WERI-Rb-1 (cell line): ENCODE data around the gene GDPD5.
A peak's percentile ranks its signal among the peaks of the same experiment; 100 is the strongest.

Source experiments
- DNase-seq: peaks from one replicate; pipeline ENCODE4 v3.0.0-alpha.2; 2020
- H3K27ac ChIP-seq: fragments of 250-450 bp; sonication (Bioruptor Pico); 2 replicates; pipeline ENCODE4 v1.5.1; 2020; ENCODE audit warnings: mild to moderate bottlenecking, moderate library complexity
- H3K27me3 ChIP-seq: fragments of 250-450 bp; sonication (Bioruptor Pico); 2 replicates; pipeline ENCODE4 v1.5.1; 2021; ENCODE audit warnings: mild to moderate bottlenecking, low read depth, moderate library complexity; ENCODE audit not compliant: insufficient read depth, severe bottlenecking
- H3K36me3 ChIP-seq: fragments of 250-450 bp; sonication (Bioruptor Pico); 2 replicates; pipeline ENCODE4 v1.5.1; 2020; ENCODE audit warnings: mild to moderate bottlenecking, moderate library complexity
- H3K4me3 ChIP-seq: 2 replicates; pipeline ENCODE4 v1.5.1; 2011; ENCODE audit warnings: low read depth, mild to moderate bottlenecking, control low read depth, low read length
- H3K9me3 ChIP-seq: fragments of 250-450 bp; sonication (Bioruptor Pico); 2 replicates; pipeline ENCODE4 v1.5.1; 2021; ENCODE audit warnings: mild to moderate bottlenecking, moderate library complexity; ENCODE audit not compliant: severe bottlenecking
- TF ChIP-seq, protein P1 (sequence below): IDR thresholded peaks from 2 replicates; pipeline ENCODE4 v1.5.1; 2011; ENCODE audit warnings: low read depth, mild to moderate bottlenecking, control low read depth, inconsistent platforms, low read length

Gene GDPD5

DNA sequence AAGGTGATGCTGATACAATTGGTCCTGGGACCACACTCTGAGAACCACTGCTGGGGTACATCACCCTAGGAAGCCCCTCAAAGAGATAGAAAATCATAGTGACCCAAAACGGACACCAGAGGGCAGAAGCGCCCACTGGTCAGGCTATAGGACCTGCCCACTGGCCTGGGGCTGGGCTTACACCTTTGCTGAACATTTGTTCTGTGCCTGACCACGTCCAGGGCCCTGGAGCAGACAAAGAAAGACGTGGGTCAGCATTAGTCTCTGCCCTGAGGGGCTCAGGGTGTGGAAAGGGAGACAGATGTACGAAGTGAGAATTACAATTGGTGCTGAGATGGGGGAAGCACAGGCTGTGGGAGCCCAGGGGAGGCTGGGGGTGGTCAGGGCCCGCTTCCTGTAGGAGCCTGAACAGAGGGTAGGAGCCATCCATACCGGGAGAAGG is 21.9 kb upstream of the GDPD5 start:
- H3K9me3 ChIP-seq, result peaks cover 2% of the 10 kb centered on the region
- peak overlapping the region; percentile 66 for H3K27ac ChIP-seq
- TF ChIP-seq, protein P1, sequence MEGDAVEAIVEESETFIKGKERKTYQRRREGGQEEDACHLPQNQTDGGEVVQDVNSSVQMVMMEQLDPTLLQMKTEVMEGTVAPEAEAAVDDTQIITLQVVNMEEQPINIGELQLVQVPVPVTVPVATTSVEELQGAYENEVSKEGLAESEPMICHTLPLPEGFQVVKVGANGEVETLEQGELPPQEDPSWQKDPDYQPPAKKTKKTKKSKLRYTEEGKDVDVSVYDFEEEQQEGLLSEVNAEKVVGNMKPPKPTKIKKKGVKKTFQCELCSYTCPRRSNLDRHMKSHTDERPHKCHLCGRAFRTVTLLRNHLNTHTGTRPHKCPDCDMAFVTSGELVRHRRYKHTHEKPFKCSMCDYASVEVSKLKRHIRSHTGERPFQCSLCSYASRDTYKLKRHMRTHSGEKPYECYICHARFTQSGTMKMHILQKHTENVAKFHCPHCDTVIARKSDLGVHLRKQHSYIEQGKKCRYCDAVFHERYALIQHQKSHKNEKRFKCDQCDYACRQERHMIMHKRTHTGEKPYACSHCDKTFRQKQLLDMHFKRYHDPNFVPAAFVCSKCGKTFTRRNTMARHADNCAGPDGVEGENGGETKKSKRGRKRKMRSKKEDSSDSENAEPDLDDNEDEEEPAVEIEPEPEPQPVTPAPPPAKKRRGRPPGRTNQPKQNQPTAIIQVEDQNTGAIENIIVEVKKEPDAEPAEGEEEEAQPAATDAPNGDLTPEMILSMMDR, result peak; percentile 81
- no peaks in the 10 kb centered on the region for H3K36me3 ChIP-seq
- DNase-seq, result peak; percentile 83
- no peaks in the 10 kb centered on the region for H3K27me3 ChIP-seq
- no peak overlapping the region for H3K4me3 ChIP-seq

DNA sequence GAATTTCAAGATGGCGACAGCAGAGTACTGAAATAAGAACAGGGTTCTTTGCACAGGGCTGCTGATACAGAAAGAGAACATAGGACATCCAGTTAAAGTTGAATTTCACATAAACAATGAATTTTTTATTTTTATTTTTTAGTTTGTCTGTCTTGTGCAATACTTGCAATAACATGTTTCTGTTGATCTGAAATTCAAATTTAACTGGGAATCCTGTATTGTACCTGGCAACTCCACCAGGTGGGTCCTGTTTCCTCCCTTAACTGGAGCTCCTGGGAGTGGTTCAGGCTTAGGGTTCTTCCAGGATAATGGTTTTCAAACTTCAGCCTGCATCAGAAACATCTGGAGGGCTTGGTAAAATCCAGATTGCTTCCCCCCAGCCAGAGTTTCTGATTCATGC is 21.4 kb upstream of the GDPD5 start:
- H3K9me3 ChIP-seq, result peaks cover 2% of the 10 kb centered on the region
- DNase-seq, result no peak
- no peak overlapping the region for H3K4me3 ChIP-seq
- no peak overlapping the region for H3K27ac ChIP-seq
- TF ChIP-seq, protein P1, result no peak
- no peaks in the 10 kb centered on the region for H3K27me3 ChIP-seq
- H3K36me3 ChIP-seq, result no peaks in the 10 kb centered on the region

DNA sequence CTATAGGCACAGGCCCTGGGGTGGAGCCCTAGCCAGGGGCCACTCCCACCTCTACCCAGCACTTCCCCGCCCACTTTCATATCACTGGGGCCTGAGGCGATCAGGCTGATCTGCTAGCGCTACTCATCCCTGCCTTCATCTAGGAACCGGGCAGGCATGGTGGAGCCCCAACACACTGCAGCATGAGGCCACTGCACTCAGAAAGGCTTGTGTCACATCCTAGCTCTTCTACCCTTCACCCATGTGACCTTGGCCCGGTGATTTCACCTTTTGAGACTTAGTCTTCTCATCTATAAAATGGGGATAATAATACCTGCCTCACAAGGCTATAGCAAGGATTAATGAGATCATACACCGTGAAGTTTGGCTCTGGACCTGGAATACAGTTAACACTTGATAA is 18.1 kb upstream of the GDPD5 start:
- Histone ChIP-seq H3K9me3 (no peaks in the 10 kb centered on the region), H3K27ac (no peak overlapping the region), H3K36me3 (no peaks in the 10 kb centered on the region), H3K27me3 (no peaks in the 10 kb centered on the region), H3K4me3 (no peak overlapping the region)
- no peak for DNase-seq
- TF ChIP-seq, protein P1, result no peak

DNA sequence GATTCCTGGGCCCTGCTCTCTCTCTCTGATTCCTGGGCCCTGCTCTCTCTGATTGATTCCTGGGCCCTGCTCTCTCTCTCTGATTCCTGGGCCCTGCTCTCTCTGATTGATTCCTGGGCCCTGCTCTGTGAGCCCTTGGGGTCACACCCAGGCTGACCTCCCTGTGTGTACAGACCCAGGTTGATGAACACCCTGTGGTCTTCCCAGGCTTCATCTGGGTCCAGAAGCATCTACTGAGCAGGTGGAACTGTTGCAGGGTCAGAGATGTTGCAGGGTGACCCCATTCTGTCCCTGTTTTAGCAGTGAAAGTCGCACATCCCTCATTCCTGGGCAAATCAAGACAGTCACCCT is 16.3 kb upstream of the GDPD5 start:
- Histone ChIP-seq H3K9me3 (no peaks in the 10 kb centered on the region), H3K27ac (no peak overlapping the region), H3K4me3 (no peak overlapping the region), H3K27me3 (no peaks in the 10 kb centered on the region), H3K36me3 (no peaks in the 10 kb centered on the region)
- TF ChIP-seq, protein P1, result no peak
- DNase-seq, result no peak

DNA sequence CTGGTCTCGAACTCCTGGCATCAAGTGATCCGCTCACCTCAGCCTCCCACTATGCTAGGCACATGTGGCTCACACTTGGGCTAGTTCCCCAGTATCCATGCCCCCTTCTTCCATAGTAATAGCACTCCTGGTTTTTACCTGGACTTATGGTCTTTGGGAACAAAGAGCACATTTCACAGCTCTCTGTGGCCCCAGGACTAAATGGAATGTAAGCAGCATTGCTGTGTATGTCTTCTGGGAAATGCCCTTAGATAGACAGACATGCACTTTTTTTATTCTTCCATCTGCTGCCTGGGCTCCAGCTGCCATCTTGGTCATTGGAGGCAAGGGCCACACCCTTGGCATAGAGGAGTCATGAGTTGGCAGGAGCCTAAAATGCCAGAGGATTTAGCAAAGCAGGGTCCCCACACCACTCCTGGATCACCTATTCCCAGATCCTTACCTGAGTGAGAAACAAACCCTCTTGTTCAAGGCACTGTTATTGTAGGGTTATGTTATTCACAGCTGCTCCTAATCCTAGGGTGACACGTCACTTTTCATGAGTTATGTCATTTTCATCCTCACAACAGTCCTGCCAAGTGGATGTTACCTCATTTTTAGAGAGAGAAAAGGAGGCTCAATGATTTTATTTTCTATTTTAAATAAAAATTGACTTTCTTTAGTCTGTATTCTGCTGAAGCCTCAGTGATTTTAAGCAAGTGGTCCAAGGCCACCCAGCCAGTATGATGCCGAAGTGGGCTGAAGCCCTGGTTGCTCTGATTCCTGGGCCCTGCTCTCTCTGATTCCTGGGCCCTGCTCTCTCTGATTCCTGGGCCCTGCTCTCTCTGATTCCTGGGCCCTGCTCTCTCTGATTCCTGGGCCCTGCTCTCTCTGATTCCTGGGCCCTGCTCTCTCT is 15.7 kb upstream of the GDPD5 start:
- Histone ChIP-seq H3K9me3 (no peaks in the 10 kb centered on the region), H3K27ac (no peak overlapping the region), H3K4me3 (no peak overlapping the region), H3K36me3 (no peaks in the 10 kb centered on the region), H3K27me3 (no peaks in the 10 kb centered on the region)
- TF ChIP-seq, protein P1, result no peak
- DNase-seq, result no peak
